B cell (primary cell): ENCODE measurements around the gene SLC7A5. TPM values are rescaled to one million over a fixed set of nuclear protein-coding genes. Genes with fewer than 3 reads are reported as not detected.
A peak's percentile ranks its signal among the peaks of the same experiment; 100 is the strongest.

ENCODE experiments used
- ATAC-seq: fragments of 200-7000 bp; cut with Tn5 transposase; one replicate; pipeline ENCODE4 v1.10.0; 2021; ENCODE audit warnings: low read depth, mild to moderate bottlenecking, moderate number of reproducible peaks, moderate library complexity
- CTCF ChIA-PET: fragments of 350-600 bp; sonication (Branson Sonifier 250); formaldehyde crosslinking; loops from one replicate; lab custom pipeline; 2021; ENCODE audit warnings: antibody characterized with exemption, inconsistent platforms; lab: Charles Lee
- POLR2A ChIA-PET: fragments of 350-600 bp; sonication (Branson Sonifier 250); formaldehyde crosslinking; loops from one replicate; lab custom pipeline; 2021; ENCODE audit warnings: antibody characterized with exemption; lab: Charles Lee
- DNase-seq: peaks from one replicate; pipeline ENCODE4 v3.0.0; 2013
- H2AFZ ChIP-seq: 2 replicates; pipeline ENCODE4 v1.6.1; 2012; ENCODE audit warnings: mild to moderate bottlenecking, low read depth, low read length; ENCODE audit not compliant: insufficient read depth, poor library complexity, severe bottlenecking
- H3K27ac ChIP-seq, 2 donors: 1 replicate in 1 of 2; 2 replicates in 1 of 2; pipeline ENCODE4 v1.5.1; 2012 to 2013; ENCODE audit warnings: low read length in 2 of 2, mild to moderate bottlenecking in 2 of 2, moderate library complexity in 1 of 2
- H3K27me3 ChIP-seq, 4 experiments: fragments of 200-600 bp in 1 of 4; sonication (generic) in 1 of 4; replicated peaks in 1 of 4; 1 replicate in 2 of 4; 2 replicates in 2 of 4; pipeline versions ENCODE4 v1.6.1 to v1.7.0; 2013 to 2016; ENCODE audit warnings: low read length in 3 of 4, mild to moderate bottlenecking in 2 of 4, mixed read lengths in 1 of 4, moderate library complexity in 1 of 4; ENCODE audit not compliant: insufficient read depth in 4 of 4, control insufficient read depth in 3 of 4; ENCODE audit errors: control extremely low read depth in 1 of 4
- H3K36me3 ChIP-seq, 2 experiments: replicated peaks in 1 of 2; 1 replicate in 1 of 2; 2 replicates in 1 of 2; pipeline versions ENCODE4 v1.6.1 to v1.7.1; 2013; ENCODE audit warnings: low read length in 1 of 2; ENCODE audit not compliant: insufficient read depth in 2 of 2, control insufficient read depth in 1 of 2; ENCODE audit errors: control extremely low read depth in 1 of 2, extremely low read depth in 1 of 2
- H3K4me1 ChIP-seq, 2 donors: fragments of 200-600 bp in 1 of 2; sonication (generic) in 1 of 2; 1 replicate in 1 of 2; 2 replicates in 1 of 2; pipeline versions ENCODE4 v1.5.1 to v1.6.1; 2013 to 2017; ENCODE audit warnings: low read length in 2 of 2; ENCODE audit not compliant: control insufficient read depth in 2 of 2, insufficient read depth in 2 of 2
- H3K4me2 ChIP-seq: replicated peaks from 2 replicates; pipeline ENCODE3; 2012; ENCODE audit warnings: mild to moderate bottlenecking, low read depth, low read length; ENCODE audit not compliant: poor library complexity, severe bottlenecking
- H3K4me3 ChIP-seq, 5 experiments: fragments of 200-600 bp in 1 of 5; sonication (generic) in 1 of 5; 1 replicate in 3 of 5; 2 replicates in 2 of 5; pipeline versions ENCODE4 v1.5.1 to v1.7.0; 2011 to 2016; ENCODE audit warnings: low read length in 4 of 5, mild to moderate bottlenecking in 4 of 5, low read depth in 2 of 5, control low read depth in 1 of 5, moderate library complexity in 1 of 5; ENCODE audit not compliant: insufficient read depth in 1 of 5; ENCODE audit errors: control extremely low read depth in 1 of 5, extremely low read depth in 1 of 5
- H3K79me2 ChIP-seq: fragments of 200-600 bp; sonication (generic); one replicate; pipeline ENCODE4 v1.6.0; 2016; ENCODE audit warnings: low read length; ENCODE audit not compliant: control insufficient read depth, insufficient read depth
- H3K9ac ChIP-seq: fragments of 200-600 bp; sonication (generic); 2 replicates; pipeline ENCODE4 v1.6.1; 2017; ENCODE audit warnings: mild to moderate bottlenecking, low read length, moderate library complexity
- H3K9me3 ChIP-seq, 3 donors: one replicate each; pipeline versions ENCODE4 v1.6.1 to v1.7.1; 2013; ENCODE audit warnings: low read length in 2 of 3; ENCODE audit not compliant: control insufficient read depth in 2 of 3, insufficient read depth in 1 of 3; ENCODE audit errors: control extremely low read depth in 1 of 3
- H4K20me1 ChIP-seq: 2 replicates; pipeline ENCODE4 v1.6.0; 2012; ENCODE audit warnings: mild to moderate bottlenecking, low read length; ENCODE audit not compliant: insufficient read depth, control insufficient read depth, poor library complexity, severe bottlenecking
- H3K27ac Mint-ChIP-seq: one replicate; pipeline ENCODE4 v1.8.0; 2021; ENCODE audit warnings: mixed read lengths
- H3K27me3 Mint-ChIP-seq: one replicate; pipeline ENCODE4 v1.8.0; 2021; ENCODE audit warnings: mixed read lengths
- H3K4me1 Mint-ChIP-seq: one replicate; pipeline ENCODE4 v1.8.0; 2021; ENCODE audit warnings: mixed read lengths
- H3K4me3 Mint-ChIP-seq: one replicate; pipeline ENCODE4 v1.8.0; 2021; ENCODE audit warnings: mixed read lengths
- H3K9me3 Mint-ChIP-seq: one replicate; pipeline ENCODE4 v1.8.0; 2022; ENCODE audit warnings: mixed read lengths; ENCODE audit not compliant: insufficient read depth
- CTCF ChIP-seq: fragments of 200-600 bp; IDR thresholded peaks from one replicate; pipeline ENCODE4 v1.8.0; 2022; ENCODE audit warnings: antibody characterized with exemption, mild to moderate bottlenecking
- EZH2 ChIP-seq: IDR thresholded peaks from 2 replicates; pipeline ENCODE4 v1.6.1; 2012; ENCODE audit warnings: borderline replicate concordance, low read depth, mild to moderate bottlenecking, moderate library complexity, low read length; ENCODE audit not compliant: insufficient read depth, poor library complexity, severe bottlenecking
- WGBS: methylation state at CpG from one replicate; pipeline ENCODE4 v1.1.5; 2013; ENCODE audit warnings: missing lambda C conversion rate; ENCODE audit not compliant: insufficient coverage; 5-methylcytosine and 5-hydroxymethylcytosine counted together
- intact Hi-C: fragments of 100-400 bp; cut with micrococcal nuclease; formaldehyde crosslinking; loops from one replicate; pipeline ENCODE4 v1.10.0; 2022
- polyA plus RNA-seq: library from polyadenylated mRNA; depleted of rRNA; stranded (reverse); fragments of >200 nt; gene quantifications from 2 replicates; pipeline ENCODE4 v1.2.3, GENCODE V29; 2012
- total RNA-seq, 2 donors: library from RNA; stranded (reverse); fragments of 120-200 nt in 1 of 2; gene quantifications; 1 replicate in 1 of 2; 2 replicates in 1 of 2; pipeline versions ENCODE4 v1.2.3 to v1.2.4, GENCODE V29; 2013 to 2022

Gene SLC7A5
- total and polyA plus RNA-seq, 2 donors (not counting 1 experiment from before 2014, with no cell fraction given), result 2.5 to 20.9 TPM

- no peaks in the 10 kb centered on the region for H4K20me1 ChIP-seq
- peak overlapping the region; percentile 9 for H3K4me2 ChIP-seq
- H2AFZ ChIP-seq, result no peak overlapping the region
- ChIA-PET CTCF (interaction anchor here (0.5 to 5.3 kb wide), 35 partner anchors 9 to 588 kb away, joined by 3 to 72 read pairs (median 4); partner anchors contain the start of gene SLC7A5), POLR2A (interaction anchor here (0.6 to 1.9 kb wide), 2 partner anchors 21 to 90 kb away, joined by 4 read pairs; no protein-coding TSS in a partner anchor)
- H3K79me2 ChIP-seq, result peaks cover 14% of the 10 kb centered on the region
- ATAC-seq, result peak; percentile 60
- no peak overlapping the region for H3K4me3 Mint-ChIP-seq
- H3K27ac ChIP-seq, result no peak overlapping the region
- TF ChIP-seq EZH2 (no peak), CTCF (peak; percentile 95)
- peaks cover 0 to 19% of the 10 kb centered on the region in 2 donors for H3K4me1 ChIP-seq
- DNase-seq, result peak; percentile 73
- no peaks in the 10 kb centered on the region for H3K9me3 ChIP-seq
- H3K9me3 Mint-ChIP-seq, result no peaks in the 10 kb centered on the region
- H3K4me1 Mint-ChIP-seq, result peaks cover 15% of the 10 kb centered on the region
- H3K4me3 ChIP-seq, result no peak overlapping the region
- intact Hi-C loops, result loop anchor here (1.0 to 5.0 kb wide), 4 partner anchors 21 to 586 kb away; no protein-coding TSS in a partner anchor
- H3K9ac ChIP-seq, result no peak overlapping the region
- WGBS, result 58% methylated on average over 21 of the region's 25 CpGs
- H3K27me3 ChIP-seq, result no peaks in the 10 kb centered on the region
- no peak overlapping the region for H3K27ac Mint-ChIP-seq
- peaks cover 0 to 2% of the 10 kb centered on the region in 2 experiments for H3K36me3 ChIP-seq
- no peaks in the 10 kb centered on the region for H3K27me3 Mint-ChIP-seq
Observed at GRCh38 chr16:87850009-87851006, 19.0 kb downstream of the SLC7A5 start.
